ENCODE data around the gene TTC21A. TPM values are rescaled to one million over a fixed set of nuclear protein-coding genes. Genes with fewer than 3 reads are reported as not detected.

Gene TTC21A
- total and polyA plus RNA-seq, 4 donors = 1.8 to 15.0 (median 7.6) TPM

DNA sequence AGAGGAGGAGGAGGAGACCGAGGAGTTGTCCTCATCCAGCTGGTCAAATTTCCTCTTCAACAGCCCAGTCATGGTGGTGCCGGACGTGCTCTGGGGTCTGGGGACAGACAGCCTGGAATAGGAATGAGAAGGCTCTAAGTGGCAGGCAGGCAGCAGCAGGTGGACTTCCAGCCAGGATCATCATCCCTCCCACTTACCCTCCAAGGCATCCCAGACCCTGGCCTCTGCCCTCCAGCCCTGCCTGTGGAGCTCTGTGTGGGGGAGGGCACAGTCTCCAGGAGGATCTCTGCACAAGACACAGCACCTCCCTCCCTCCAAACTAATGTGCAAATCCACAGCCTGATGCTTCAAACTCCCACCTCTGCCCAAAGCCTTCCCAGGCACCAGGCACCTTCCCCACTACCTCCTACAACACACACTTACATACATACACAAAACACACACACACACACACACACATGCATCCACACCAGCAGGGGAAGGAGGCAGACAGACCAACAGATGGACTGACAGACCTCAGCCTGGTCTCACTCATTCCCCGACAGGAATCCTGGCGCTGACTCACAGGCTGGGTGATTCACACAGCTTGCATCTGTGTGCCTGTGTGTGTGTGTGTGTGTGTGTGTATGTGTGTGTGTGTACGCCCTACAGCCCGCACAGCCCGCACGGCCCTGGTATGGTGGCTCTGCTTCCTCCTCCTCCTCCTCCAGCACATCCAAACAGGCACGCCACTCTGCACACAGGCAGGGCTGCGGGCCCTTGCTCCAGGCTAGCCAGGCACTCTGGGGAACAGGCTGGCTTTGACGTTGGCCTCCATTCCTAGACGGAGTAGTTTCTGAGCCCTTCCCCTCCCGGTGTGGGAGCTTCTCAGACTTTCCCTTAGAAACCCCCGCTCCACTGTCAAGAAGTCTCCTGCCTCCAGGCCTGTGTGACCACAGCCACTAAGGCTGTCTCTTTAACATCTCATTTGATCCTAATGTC is 39.4 kb downstream of the TTC21A start:
- Histone ChIP-seq H3K4me1 (ENCODE audit: control insufficient read depth in 1 of 2, insufficient read depth in 2 of 2, low read length in 2 of 2) (peaks cover 10% of the 10 kb centered on the region in 2 donors), H3K36me3 (ENCODE audit: control insufficient read depth in 1 of 2, insufficient read depth in 2 of 2, low read length in 1 of 2) (peaks cover 0 to 11% of the 10 kb centered on the region in 2 donors), H3K27me3 (ENCODE audit: control insufficient read depth in 1 of 2, insufficient read depth in 2 of 2, low read length in 1 of 2) (no peaks in the 10 kb centered on the region), H3K9me3 (ENCODE audit: control insufficient read depth, low read length) (no peaks in the 10 kb centered on the region), H3K4me3 (ENCODE audit: low read length in 2 of 2) (no peak overlapping the region), H3K27ac (ENCODE audit: low read depth in 1 of 2, low read length in 2 of 2) (peak overlapping the region; percentile 23 to 71)
- intact Hi-C loops (cut with DNase I) = loop anchor here in 1 of 2 donors (2.0 kb wide), 1 partner anchor 40 kb away; the partner anchor contains the start of genes GORASP1 and TTC21A
- DNase-seq = peak; percentile 93 to 94
- WGBS, 2 donors = 8% methylated on average over 15 of the region's 15 CpGs
- peak; percentile 75 for ATAC-seq (ENCODE audit: low FRiP score)

DNA sequence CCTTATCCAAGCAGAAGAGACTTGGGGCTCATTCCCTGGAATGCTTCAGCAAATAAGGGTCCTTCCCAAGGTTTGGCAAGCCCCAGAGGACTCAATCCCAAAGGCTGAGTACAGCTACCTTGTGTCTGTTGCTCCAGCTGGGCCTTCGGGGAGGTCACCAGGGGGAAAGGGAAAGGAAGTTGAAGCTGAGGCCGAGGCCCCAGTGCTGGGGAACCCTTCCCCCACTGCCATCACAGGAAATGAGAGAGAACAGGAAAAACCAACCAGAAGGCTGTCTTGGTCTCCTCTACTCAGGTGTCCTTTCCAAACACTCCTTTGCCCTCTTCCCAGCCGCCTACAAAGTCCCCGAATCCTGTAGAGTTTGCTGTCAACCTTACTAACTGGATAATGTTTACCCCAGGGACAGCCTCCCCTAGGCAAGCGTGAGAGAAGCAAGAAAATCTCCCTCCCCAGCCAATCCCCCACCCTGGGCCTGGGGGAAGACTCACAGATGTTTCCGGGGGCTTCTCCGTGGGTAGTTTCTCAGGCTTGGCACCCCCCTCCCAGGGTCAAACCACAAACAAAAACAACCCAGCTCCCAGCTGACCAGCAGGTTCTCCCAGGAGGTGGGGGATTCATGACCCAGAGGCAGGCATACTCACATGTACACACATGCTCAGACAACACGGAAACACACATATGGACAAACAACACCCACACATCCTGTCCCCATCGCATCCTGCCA is 40.4 kb downstream of the TTC21A start:
- DNase-seq (no peak), ATAC-seq (ENCODE audit: low FRiP score) (no peak)
- intact Hi-C loops (cut with DNase I) = loop anchor here in 1 of 2 donors (2.0 kb wide), 1 partner anchor 41 kb away; the partner anchor contains the start of genes GORASP1 and TTC21A
- peaks cover 10% of the 10 kb centered on the region in 2 donors for H3K4me1 ChIP-seq (ENCODE audit: control insufficient read depth in 1 of 2, insufficient read depth in 2 of 2, low read length in 2 of 2)
- peak overlapping the region; percentile 23 to 71 for H3K27ac ChIP-seq (ENCODE audit: low read depth in 1 of 2, low read length in 2 of 2)
- H3K9me3 ChIP-seq (ENCODE audit: control insufficient read depth, low read length) = no peaks in the 10 kb centered on the region
- peaks cover 0 to 11% of the 10 kb centered on the region in 2 donors for H3K36me3 ChIP-seq (ENCODE audit: control insufficient read depth in 1 of 2, insufficient read depth in 2 of 2, low read length in 1 of 2)
- no peaks in the 10 kb centered on the region for H3K27me3 ChIP-seq (ENCODE audit: control insufficient read depth in 1 of 2, insufficient read depth in 2 of 2, low read length in 1 of 2)
- no peak overlapping the region for H3K4me3 ChIP-seq (ENCODE audit: low read length in 2 of 2)
- WGBS, 2 donors = 18 to 27% methylated on average over 9 of the region's 9 CpGs

GRCh38 chr3:39148435-39149058 is 41.1 kb downstream of the TTC21A start:
- Histone ChIP-seq H3K4me3 (ENCODE audit: low read length in 2 of 2) (no peak overlapping the region), H3K4me1 (ENCODE audit: control insufficient read depth in 1 of 2, insufficient read depth in 2 of 2, low read length in 2 of 2) (peaks cover 10% of the 10 kb centered on the region in 2 donors), H3K27me3 (ENCODE audit: control insufficient read depth in 1 of 2, insufficient read depth in 2 of 2, low read length in 1 of 2) (no peaks in the 10 kb centered on the region), H3K27ac (ENCODE audit: low read depth in 1 of 2, low read length in 2 of 2) (peak overlapping the region; percentile 23 to 71), H3K9me3 (ENCODE audit: control insufficient read depth, low read length) (no peaks in the 10 kb centered on the region), H3K36me3 (ENCODE audit: control insufficient read depth in 1 of 2, insufficient read depth in 2 of 2, low read length in 1 of 2) (peaks cover 0 to 5% of the 10 kb centered on the region in 2 donors)
- DNase-seq = no peak
- 25 to 29% methylated on average over 9 of the region's 9 CpGs for WGBS, 2 donors
- ATAC-seq (ENCODE audit: low FRiP score) = no peak
- intact Hi-C loops (cut with DNase I) = no loop called here

DNA sequence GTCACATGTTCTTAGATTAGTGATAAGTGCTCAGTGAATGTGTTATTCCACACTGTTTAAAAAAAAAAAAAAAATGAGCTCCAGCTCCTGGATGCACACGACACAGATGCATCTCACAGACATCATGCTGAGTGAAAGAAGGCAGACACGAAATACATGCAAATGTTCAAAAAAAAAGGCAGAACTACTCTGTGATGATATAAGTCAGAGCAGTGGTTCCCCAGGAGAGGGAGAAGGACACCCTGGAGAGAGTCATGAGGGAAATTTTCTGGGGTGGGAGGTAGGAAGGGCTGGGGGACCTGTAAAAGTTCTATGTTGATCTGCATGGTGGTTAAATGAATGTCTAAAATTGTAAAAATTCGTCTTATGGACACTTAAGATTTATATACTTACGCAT is 41.6 kb downstream of the TTC21A start:
- Histone ChIP-seq H3K4me3 (ENCODE audit: low read length in 2 of 2) (no peak overlapping the region), H3K36me3 (ENCODE audit: control insufficient read depth in 1 of 2, insufficient read depth in 2 of 2, low read length in 1 of 2) (peaks cover 0 to 5% of the 10 kb centered on the region in 2 donors), H3K27ac (ENCODE audit: low read depth in 1 of 2, low read length in 2 of 2) (no peak overlapping the region), H3K9me3 (ENCODE audit: control insufficient read depth, low read length) (no peaks in the 10 kb centered on the region), H3K27me3 (ENCODE audit: control insufficient read depth in 1 of 2, insufficient read depth in 2 of 2, low read length in 1 of 2) (no peaks in the 10 kb centered on the region), H3K4me1 (ENCODE audit: control insufficient read depth in 1 of 2, insufficient read depth in 2 of 2, low read length in 2 of 2) (peaks cover 10% of the 10 kb centered on the region in 2 donors)
- 59 to 62% methylated on average over 4 of the region's 4 CpGs for WGBS, 2 donors
- ATAC-seq (ENCODE audit: low FRiP score) (no peak), DNase-seq (no peak)
- intact Hi-C loops (cut with DNase I) = no loop called here

DNA sequence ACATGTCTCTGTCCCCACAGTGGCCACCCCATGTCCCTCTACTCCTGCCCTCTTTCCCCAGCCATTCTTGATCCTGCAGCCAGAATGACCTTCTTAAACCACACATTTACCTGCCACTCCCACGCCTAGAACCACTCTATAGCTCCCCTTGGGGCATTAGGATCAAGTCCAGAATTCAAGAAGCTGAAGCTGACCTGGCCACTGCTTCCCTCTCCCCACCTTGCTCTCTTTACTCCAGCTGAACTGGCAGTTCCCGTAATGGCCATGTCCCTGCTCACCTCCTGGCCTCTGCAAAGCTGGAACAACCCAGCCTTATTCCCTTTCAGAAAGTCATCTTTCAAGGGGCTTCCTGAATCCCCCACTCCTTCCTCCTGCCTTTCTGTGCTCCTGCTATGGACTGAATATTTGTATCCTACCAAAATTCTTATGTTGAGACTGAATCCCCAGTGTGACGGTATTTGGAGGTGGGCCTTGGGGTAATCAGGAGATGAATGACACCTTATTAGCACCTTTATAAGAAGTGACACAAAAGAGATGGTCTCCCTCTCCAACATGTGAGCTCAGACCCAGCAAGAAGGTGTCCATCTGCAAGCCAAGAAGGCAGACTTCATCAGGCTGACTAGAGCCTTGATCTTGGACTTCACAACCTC is 42.1 kb downstream of the TTC21A start:
- Histone ChIP-seq H3K4me3 (ENCODE audit: low read length in 2 of 2) (no peak overlapping the region), H3K27me3 (ENCODE audit: control insufficient read depth in 1 of 2, insufficient read depth in 2 of 2, low read length in 1 of 2) (no peaks in the 10 kb centered on the region), H3K36me3 (ENCODE audit: control insufficient read depth in 1 of 2, insufficient read depth in 2 of 2, low read length in 1 of 2) (peaks cover 0 to 5% of the 10 kb centered on the region in 2 donors), H3K9me3 (ENCODE audit: control insufficient read depth, low read length) (no peaks in the 10 kb centered on the region), H3K4me1 (ENCODE audit: control insufficient read depth in 1 of 2, insufficient read depth in 2 of 2, low read length in 2 of 2) (peaks cover 10% of the 10 kb centered on the region in 2 donors), H3K27ac (ENCODE audit: low read depth in 1 of 2, low read length in 2 of 2) (peak overlapping the region; percentile 34 to 83)
- WGBS, 2 donors = 67 to 70% methylated on average over 3 of the region's 3 CpGs
- intact Hi-C loops (cut with DNase I) = no loop called here
- ATAC-seq (ENCODE audit: low FRiP score) (no peak), DNase-seq (no peak)

- no peak for ATAC-seq (ENCODE audit: low FRiP score)
- peak overlapping the region in 1 of 2 donors; percentile 25 for H3K4me3 ChIP-seq (ENCODE audit: low read length in 2 of 2)
Measured at GRCh38 chr3:39150148-39150802, 42.8 kb downstream of the TTC21A start.

DNA sequence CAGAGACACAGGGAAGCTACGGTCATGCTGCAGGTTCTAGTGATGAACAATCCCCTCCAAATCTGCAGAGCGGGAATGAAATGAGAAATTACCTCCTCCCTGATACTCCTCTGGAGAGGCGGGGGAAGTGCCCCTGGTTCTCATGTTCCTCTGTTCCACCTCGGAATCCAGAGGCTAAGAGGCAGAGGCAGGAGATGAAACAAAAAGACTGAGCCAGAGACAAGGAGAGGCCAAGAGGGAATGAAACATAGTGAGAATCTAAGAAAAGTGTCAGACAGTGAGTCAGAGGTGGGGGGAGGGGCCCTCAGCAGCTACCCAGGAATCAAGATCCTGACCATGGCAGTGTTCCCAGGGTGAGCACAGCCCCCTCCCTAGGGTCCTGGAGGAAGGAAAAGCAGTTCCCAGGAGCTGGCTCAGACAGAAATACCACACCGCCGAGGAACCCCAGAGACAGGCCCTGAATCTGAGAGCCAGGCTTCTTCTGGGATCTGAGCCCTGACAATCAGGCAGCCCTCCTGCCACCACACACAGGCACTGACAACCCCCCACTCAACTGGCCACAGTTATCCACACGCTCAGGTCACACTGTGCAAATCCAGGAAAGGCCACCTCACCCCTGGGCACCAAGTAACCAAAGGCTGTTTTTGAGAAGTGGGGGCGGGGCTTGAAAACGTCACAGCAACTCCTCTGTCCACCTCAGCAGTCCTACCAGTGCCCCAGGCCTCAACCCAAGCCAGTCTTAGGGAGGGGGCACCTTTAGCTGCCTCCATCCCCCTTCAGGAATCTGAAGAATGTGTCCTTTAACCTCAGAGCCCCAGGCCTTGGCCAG is 43.5 kb downstream of the TTC21A start:
- ATAC-seq (ENCODE audit: low FRiP score) = peak; percentile 69
- WGBS, 2 donors = 3% methylated on average over 9 of the region's 9 CpGs
- peak overlapping the region; percentile 83 to 84 for H3K27ac ChIP-seq (ENCODE audit: low read depth in 1 of 2, low read length in 2 of 2)
- intact Hi-C loops (cut with DNase I) = loop anchor here in 1 of 2 donors (1.0 kb wide), 1 partner anchor 27 kb away; no protein-coding TSS in a partner anchor
- peaks cover 0 to 1% of the 10 kb centered on the region in 2 donors for H3K36me3 ChIP-seq (ENCODE audit: control insufficient read depth in 1 of 2, insufficient read depth in 2 of 2, low read length in 1 of 2)
- DNase-seq = peak; percentile 96 to 97
- H3K9me3 ChIP-seq (ENCODE audit: control insufficient read depth, low read length) = no peaks in the 10 kb centered on the region
- H3K4me1 ChIP-seq (ENCODE audit: control insufficient read depth in 1 of 2, insufficient read depth in 2 of 2, low read length in 2 of 2) = peaks cover 10% of the 10 kb centered on the region in 2 donors
- H3K4me3 ChIP-seq (ENCODE audit: low read length in 2 of 2) = peak overlapping the region; percentile 13 to 91
- no peaks in the 10 kb centered on the region for H3K27me3 ChIP-seq (ENCODE audit: control insufficient read depth in 1 of 2, insufficient read depth in 2 of 2, low read length in 1 of 2)

More at GRCh38 chr3:39150148-39150802, 42.8 kb downstream of the TTC21A start:
- H3K36me3 ChIP-seq (ENCODE audit: control insufficient read depth in 1 of 2, insufficient read depth in 2 of 2, low read length in 1 of 2) = peaks cover 0 to 2% of the 10 kb centered on the region in 2 donors
- WGBS, 2 donors = 9 to 16% methylated on average over 5 of the region's 5 CpGs
- no peaks in the 10 kb centered on the region for H3K9me3 ChIP-seq (ENCODE audit: control insufficient read depth, low read length)
- peaks cover 10% of the 10 kb centered on the region in 2 donors for H3K4me1 ChIP-seq (ENCODE audit: control insufficient read depth in 1 of 2, insufficient read depth in 2 of 2, low read length in 2 of 2)
- H3K27me3 ChIP-seq (ENCODE audit: control insufficient read depth in 1 of 2, insufficient read depth in 2 of 2, low read length in 1 of 2) = no peaks in the 10 kb centered on the region
- intact Hi-C loops (cut with DNase I) = no loop called here
- peak overlapping the region; percentile 34 to 83 for H3K27ac ChIP-seq (ENCODE audit: low read depth in 1 of 2, low read length in 2 of 2)
- DNase-seq = no peak
